GM19043 (cell line): ENCODE measurements around the gene KDM5A.
"Not testable (repeated sequence)": the region's sequence is repeated elsewhere in the genome, so short reads cannot be mapped to it uniquely, and the experiment has no call there.

Experiments
- ATAC-seq: cut with Tn5 transposase; IDR thresholded peaks from one replicate; pipeline ENCODE4 v1.9.1; 2021; ENCODE audit warnings: low read depth; ENCODE audit not compliant: unreplicated experiment

KDM5A gene

GRCh38 chr12:334125-334524, 55.0 kb downstream of the KDM5A start:
- ATAC-seq, result no peak

GRCh38 chr12:332581-333205, 56.4 kb downstream of the KDM5A start:
- ATAC-seq, result no peak

GRCh38 chr12:331287-331686, 57.8 kb downstream of the KDM5A start:
- ATAC-seq, result no peak

- no peak for ATAC-seq
Measured at GRCh38 chr12:325906-326305, 63.2 kb downstream of the KDM5A start.

- ATAC-seq, result no peak
Measured at GRCh38 chr12:323507-323906, 65.6 kb downstream of the KDM5A start.

GRCh38 chr12:321606-322326, 67.4 kb downstream of the KDM5A start:
- ATAC-seq, result no peak

GRCh38 chr12:318759-319515, 70.2 kb downstream of the KDM5A start:
- ATAC-seq, result no peak

GRCh38 chr12:308511-308910, 80.6 kb downstream of the KDM5A start:
- ATAC-seq, result no peak

- no peak for ATAC-seq
Measured at GRCh38 chr12:307406-307805, 81.7 kb downstream of the KDM5A start.

- ATAC-seq, result no peak
Measured at GRCh38 chr12:304805-305204, 84.3 kb downstream of the KDM5A start.

- ATAC-seq, result not testable (repeated sequence)
Measured at GRCh38 chr12:302766-303165, 86.4 kb downstream of the KDM5A start.

- ATAC-seq, result not testable (repeated sequence)
Measured at GRCh38 chr12:300166-300565, 89.0 kb downstream of the KDM5A start.

- not testable (repeated sequence) for ATAC-seq
Measured at GRCh38 chr12:299511-299910, 89.6 kb downstream of the KDM5A start.

GRCh38 chr12:298059-298458, 91.1 kb downstream of the KDM5A start:
- not testable (repeated sequence) for ATAC-seq

- no peak for ATAC-seq
Measured at GRCh38 chr12:295132-295531, 94.0 kb downstream of the KDM5A start.

GRCh38 chr12:293199-293598, 95.9 kb downstream of the KDM5A start:
- no peak for ATAC-seq

- no peak for ATAC-seq
Measured at GRCh38 chr12:292186-292585, 96.9 kb downstream of the KDM5A start.

- no peak for ATAC-seq
Measured at GRCh38 chr12:291153-291723, 97.9 kb downstream of the KDM5A start.

- ATAC-seq, result no peak
Measured at GRCh38 chr12:288687-289086, 100.4 kb downstream of the KDM5A start.

- no peak for ATAC-seq
Measured at GRCh38 chr12:286531-287300, 102.4 kb downstream of the KDM5A start.

- ATAC-seq, result no peak
Measured at GRCh38 chr12:278046-278445, 111.1 kb downstream of the KDM5A start.
